Erythroblast (primary cell): ENCODE results near the gene TMX3.

Experiments used
- GATA1 ChIP-seq: IDR thresholded peaks from 2 replicates; pipeline ENCODE4 v1.6.1; 2011; ENCODE audit warnings: low read depth, mild to moderate bottlenecking, control low read depth, low read length, moderate library complexity
- POLR2A ChIP-seq: IDR thresholded peaks from 2 replicates; pipeline ENCODE4 v1.6.1; 2011; ENCODE audit warnings: mild to moderate bottlenecking, low read length

DNA sequence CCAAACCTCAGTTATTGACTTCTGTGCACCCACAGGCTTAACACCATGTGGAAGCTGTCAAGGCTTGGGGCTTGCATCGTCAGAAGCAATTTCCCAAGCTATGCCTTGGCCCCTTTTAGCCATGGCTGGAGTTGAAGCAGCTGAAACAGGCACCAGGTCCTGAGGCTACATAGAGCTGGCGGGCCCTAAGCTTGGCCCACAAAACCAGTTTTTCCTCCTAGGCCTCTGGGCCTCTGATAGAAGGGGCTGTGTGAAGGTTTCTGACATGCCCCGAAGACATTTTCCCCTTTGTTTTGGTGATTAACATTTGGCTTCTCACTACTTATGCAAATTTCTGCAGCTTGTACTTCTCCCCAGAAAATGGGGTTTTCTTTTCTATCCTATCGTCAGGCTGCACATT, 9.1 kb upstream of the TMX3 start:
- TF ChIP-seq POLR2A: no peak
- no peak for TF ChIP-seq GATA1
